ENCODE results near the gene HERC5.
"Not testable (repeated sequence)": the region's sequence is repeated elsewhere in the genome, so short reads cannot be mapped to it uniquely, and the experiment has no call there.

The HERC5 gene

DNA sequence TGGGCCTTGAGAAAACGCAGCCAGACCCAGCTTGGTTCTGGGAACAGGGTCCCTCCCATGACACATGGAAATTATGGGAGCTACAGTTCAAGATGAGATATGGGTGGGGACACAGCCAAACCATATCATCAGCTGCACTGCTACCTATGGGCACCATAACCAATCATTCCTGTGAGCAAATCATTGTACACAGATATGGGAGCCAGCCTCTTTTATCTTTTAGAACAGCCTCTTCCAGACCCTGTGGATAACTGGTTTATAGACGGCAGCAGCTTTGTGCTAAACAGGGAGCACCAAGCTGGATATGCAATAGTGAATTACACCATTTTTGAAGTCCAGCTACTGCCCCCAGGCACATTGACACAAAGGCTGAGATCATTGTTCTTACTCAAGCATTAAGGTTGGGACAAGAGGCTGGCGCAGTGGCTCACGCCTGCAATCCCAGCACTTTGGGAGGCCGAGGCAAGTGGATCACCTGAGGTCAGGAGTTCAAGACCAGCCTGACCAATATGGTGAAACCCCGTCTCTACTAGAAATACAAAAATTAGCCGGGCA lies 8.6 kb upstream of the HERC5 start:
- not testable (repeated sequence) for DNase-seq (ENCODE audit: low spot score)

DNA sequence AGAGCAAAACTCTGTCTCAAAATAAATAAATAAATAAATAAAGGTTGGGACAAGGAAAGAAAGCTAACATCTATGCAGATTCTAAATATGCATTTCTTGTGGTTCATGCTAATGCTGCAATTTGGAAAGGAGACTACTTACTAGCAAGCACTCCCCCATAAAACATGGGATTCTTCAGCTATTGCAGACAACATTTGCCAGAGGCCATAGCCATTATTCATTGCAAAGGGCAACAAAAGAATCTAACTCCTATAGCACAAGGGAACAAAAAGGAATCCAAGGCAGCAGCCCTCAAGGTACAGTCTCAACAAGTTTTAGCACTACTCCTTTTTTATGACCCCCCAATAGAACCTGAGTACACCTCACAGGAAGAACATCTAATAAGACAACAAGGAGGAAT lies 8.0 kb upstream of the HERC5 start:
- DNase-seq (ENCODE audit: low spot score) = no peak

DNA sequence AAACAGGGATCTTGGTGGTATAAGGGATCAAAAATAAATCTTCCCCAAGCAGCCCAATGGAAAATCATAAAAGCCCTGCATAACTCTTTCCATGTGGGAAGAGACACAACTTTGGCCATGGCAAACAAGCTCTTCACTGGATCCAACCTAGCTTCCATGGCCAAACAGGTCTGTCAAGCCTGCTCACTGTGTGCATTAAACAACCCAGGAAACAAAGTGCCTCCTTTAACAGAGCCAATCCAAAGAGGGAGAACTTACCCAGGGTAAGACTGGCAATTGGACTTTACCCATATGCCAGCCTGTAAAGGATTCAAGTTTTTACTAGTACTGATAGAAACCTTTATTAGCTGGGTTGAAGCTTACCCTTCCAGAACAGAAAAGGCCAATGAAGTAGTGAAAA lies 7.6 kb upstream of the HERC5 start:
- no peak for DNase-seq (ENCODE audit: low spot score)

DNA sequence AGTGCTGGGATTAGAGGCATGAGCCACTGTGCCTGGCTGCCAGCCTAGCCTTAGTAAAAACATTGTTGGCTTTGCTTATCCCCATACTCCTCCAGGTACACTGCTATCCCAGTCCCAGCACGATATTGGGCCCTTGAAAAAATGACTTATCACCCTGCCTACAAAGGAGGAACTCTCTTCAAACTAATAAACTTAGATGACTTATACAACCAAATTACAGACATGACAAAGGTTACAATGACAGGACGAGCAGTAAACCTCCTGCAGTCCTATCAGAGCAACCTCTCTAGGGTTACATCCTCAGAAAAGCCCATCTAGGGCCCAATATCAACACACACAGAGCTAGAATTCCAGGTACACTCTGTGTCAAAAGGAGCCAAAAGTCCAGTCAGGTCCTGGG lies 5.7 kb upstream of the HERC5 start:
- no peak for DNase-seq (ENCODE audit: low spot score)

DNA sequence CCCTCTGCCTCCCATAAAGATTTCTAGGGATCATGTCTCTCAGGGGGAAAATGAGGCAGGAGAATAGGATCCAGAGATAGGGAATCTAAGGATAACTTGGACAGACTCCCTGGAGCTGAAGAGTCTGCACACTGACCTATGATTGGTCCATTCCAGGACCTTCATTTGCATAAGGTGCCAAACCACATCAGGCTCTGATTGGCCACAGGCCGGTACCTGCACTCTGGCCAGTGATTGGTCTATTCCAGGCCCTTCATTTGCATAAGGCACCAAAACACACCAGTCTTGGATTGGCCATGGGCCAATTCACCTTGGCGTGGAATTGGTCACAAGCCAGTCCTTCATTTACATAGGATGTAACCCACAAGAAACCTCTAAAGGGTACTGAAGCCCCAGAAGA lies 4.0 kb upstream of the HERC5 start:
- no peak for DNase-seq (ENCODE audit: low spot score)

DNA sequence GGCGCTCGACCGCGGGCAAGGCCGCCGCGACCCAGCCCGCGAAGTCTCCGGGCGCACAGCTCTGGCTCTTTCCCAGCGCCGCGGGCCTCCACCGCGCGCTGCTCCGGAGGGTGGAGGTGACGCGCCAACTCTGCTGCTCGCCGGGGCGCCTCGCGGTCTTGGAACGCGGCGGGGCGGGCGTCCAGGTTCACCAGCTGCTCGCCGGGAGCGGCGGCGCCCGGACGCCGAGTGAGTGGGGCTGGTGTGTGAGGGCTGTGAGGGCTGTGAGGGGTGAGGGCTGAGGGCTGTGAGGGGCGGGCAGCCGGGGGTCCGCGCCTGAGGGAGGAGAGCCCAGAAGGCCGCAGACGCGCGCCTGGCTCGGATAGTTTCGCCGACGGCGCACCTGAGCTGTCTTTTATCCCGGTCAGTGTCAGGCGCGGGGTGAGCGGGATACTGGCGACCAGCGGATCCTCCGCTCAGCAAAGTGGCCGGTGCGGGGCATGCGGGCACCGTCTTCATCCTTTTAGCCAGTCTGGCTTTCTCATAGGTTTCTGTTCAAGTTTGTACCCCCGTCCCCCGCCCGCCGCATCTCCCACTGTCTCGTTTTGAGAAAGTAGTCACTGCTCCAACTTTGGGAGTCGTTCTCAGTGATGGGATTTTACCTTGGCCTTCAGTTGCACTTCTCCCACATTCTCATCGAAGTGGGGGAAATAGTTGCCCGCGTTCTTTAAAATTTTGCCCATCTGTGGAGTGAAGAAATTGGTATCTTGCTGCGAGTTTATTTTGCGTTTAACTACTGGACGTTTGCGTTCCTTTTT lies 586 bp downstream of the HERC5 start:
- no peak for DNase-seq (ENCODE audit: low spot score)

DNA sequence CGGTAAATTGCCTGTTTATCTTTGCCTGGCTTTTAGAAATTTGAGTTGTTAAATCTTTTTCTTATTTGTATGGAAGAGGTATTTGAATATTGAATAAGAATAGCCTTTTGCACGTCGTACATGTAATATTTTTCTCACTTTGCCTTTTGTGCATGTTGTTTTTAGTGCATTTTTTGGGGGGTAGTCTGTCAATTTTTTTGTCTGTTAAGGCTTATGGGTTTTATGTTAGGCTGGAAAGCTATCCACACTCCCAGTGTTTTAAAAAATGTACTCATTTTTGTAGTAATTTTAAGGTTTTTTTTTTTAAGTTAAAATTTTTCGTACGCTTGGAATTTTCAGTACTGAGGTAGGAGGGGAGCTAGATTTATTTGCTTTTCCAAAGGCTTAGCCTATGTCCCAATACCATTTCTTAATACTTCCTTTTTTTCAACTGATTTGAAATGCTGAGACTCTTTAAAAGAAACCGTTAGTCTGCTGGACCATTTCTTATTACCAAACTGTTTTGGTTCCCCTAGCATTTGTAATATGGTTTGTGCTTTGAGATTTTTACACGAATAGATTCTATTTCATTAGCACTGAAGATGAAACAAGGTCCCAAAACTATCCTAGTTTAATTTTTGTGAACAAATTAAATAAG lies 1.3 kb downstream of the HERC5 start:
- no peak for DNase-seq (ENCODE audit: low spot score)

DNA sequence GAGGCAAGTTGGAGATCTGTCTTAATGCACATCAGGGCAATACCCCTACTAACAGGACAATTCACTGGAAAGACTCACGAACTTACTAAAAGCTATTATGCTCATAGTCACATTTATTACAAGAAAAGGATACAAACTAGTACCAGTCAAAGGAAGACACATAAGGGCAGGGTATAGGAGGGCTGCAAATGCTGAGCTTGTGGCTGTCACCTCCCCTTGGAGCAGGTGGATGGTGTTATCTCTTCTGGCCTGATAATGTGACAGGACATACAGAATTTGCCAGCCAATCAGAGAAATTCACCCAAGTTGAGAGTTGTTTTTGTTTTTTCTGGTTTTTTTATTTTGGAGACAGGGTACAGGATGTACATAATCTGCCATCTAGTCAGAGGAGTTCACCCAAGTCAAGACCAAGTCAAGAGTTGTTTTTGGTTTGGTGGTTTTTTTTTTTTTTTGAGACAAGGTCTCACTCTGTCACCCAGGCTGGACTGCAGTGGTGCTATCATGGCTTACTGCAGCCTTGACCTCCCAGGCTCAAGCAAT lies 8.8 kb downstream of the HERC5 start:
- DNase-seq (ENCODE audit: low spot score) = no peak

DNA sequence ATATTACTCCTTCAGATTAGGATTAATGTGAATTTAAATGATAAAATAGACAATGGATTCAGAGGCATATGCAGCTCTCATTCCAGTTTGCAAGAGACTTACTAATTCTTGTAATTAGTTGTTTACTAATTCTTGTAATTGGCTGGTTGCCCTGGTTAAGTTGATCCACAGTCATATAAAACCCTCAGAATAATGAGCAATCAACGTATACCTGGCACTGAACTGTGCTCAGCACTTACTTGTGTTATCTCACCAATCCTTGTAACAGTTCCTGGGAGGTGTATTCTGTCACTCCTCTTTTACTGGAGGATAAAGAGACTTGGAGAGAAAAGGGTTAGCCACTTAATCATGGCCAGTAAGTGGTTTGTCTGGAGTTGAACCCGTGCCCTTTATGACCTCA lies 10.5 kb downstream of the HERC5 start:
- no peak for DNase-seq (ENCODE audit: low spot score)

DNA sequence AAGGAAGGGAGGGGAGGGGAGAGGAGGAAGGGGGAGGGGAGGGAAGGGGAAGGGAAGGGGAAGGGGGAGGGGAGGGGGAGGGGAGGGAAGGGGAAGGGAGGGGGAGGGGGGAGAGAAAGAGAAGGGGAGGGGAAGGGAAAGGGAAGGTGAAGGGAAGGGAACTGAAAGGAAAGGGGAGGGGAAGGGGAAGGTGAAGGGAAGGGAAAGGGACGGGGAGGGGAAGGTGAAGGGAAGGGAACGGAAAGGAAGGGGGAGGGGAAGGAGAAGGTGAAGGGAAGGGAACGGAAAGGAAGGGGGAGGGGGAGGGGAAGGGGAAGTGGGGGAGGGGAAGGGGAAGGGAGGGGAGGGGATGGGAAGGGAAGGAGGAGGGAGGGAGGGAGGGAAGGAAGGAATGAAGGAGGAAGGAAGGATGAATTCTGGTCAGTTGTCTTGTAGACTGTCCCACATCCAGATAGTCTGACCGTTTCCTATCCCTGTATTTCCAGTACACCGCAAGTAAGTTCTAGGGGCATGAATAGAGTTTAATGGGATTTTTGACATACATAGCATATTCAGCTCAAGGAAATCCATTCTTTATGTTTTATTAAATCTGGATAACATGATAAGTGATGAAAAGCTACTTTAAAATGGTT lies 20.4 kb downstream of the HERC5 start:
- DNase-seq (ENCODE audit: low spot score) = no peak

DNA sequence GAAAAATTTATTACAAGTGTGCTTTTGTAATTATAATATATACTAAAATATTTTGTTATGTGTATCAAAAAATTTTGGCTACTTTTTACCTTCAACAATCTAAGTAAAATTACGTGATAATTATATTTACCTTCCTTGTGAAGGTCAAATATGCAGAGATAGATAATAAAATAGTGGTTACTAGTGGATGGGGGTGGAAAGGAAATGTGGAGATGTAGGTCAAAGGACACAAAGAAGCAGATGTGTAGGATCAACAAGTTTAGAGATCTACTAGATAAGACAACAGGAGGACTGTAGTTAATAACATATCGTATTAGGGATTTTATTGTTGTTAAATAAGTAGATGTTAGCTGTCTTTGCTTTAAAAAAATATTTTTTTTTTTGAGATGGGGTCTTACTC lies 21.3 kb downstream of the HERC5 start:
- no peak for DNase-seq (ENCODE audit: low spot score)

DNA sequence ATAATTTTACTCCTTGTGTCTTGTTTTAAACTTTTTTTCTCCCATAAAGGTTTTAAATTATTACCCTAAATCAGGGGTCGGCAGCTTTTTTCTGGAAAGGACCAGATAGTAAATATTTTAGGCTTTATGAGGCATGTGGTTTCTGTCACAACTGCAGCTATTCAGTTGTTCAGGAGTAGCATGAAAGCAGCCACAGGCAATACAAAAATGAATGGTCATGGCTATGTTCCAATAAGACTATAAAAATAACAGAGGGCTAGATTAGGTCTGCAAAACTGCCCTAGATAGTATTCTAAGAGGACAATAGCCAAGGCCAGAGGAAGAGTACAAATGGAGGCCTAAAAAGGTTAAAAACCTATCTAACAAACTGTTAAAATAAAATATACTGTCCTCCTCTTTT lies 24.6 kb downstream of the HERC5 start:
- peak; percentile 31 for DNase-seq (ENCODE audit: low spot score)

DNA sequence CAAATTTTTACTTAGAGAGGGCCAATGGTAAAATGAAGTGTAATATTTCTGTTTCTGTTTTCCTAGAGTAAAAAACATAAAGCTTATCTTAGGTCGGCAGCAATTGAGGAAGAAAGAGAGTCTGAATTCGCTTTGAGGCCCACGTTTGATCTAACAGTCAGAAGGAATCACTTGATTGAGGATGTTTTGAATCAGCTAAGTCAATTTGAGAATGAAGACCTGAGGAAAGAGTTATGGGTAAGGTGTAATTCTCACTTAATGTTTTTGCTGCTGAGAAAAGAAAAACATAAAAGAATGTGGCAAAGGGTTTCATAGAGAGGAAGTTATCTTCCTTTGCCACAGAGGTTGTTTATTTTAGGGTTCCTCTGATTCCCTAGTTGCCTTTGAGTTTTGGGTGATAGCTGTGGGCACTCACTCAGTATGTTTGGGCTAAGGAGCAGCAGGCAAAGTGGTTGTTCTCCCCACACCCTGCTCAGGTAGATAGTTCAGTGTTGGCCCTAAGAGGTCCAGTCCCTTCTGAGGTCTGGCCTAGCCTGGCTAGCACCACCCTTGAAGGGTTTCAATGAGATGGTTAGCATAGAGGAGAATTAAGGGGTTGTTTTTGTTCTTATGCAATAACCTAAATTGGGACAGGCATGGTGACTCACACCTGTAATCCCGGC lies 32.3 kb downstream of the HERC5 start:
- no peak for DNase-seq (ENCODE audit: low spot score)

DNA sequence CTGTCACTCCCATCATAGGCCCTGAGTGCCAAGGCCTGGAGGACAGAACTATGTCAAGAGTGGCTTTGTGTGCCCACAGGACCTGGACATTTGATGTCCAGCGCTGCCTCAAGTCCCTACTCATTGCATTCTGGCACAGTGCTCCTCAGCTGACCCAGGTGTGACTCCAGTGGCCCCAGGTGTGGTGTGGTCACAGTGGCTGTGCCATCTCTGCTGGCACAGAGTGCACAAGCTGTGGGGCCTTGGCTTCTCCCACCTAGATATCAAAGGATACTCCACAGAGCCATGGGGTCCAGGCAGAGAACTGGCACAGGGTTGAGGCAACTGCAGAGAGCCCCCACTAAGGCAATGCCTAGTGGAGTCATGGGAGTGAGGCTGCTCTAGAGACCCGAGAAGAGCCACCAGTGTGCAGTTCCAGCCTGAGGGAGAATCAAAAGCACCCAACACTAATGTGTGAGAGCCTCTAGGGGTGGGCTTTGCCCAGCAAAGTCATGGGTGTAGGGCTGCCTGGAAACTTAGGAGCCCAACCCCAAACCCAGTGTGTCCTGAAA lies 41.0 kb downstream of the HERC5 start:
- DNase-seq (ENCODE audit: low spot score) = no peak

DNA sequence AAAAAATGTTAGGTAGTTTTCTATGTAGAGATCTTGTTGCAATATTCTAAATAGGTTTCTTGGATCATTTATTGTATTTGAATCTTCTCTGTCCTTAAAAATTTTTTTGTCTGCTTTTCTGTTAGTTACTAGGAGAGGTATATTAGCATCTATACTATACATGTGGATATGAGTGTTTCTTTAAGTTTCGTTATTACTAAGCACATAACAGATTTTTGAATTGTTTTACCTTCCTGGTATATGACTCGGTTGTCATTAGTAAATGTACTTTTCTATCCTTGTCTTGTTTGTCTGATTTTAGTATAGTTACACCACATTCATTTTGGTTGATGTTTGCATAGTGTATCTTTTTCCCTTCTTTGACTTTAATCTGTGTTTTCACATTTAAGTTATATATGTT lies 46.4 kb downstream of the HERC5 start:
- DNase-seq (ENCODE audit: low spot score) = no peak

DNA sequence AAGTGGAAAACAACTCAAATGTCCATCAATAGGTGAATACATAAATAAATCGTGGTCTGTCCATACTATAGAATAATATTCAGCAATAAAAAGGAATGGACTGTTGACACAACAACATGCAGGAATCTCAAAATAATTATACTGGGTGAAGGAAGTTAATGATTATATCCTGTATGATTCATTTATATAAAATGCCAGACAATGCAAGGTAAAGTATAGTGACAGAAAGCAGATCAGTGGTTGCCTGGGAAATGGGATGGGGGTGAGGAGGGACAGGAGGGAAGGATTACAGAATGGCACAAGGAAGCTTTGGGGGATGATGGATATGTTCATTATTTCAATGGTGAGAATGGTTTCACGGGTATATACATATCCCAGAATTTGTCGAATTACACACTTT lies 54.3 kb downstream of the HERC5 start:
- DNase-seq (ENCODE audit: low spot score) = no peak

DNA sequence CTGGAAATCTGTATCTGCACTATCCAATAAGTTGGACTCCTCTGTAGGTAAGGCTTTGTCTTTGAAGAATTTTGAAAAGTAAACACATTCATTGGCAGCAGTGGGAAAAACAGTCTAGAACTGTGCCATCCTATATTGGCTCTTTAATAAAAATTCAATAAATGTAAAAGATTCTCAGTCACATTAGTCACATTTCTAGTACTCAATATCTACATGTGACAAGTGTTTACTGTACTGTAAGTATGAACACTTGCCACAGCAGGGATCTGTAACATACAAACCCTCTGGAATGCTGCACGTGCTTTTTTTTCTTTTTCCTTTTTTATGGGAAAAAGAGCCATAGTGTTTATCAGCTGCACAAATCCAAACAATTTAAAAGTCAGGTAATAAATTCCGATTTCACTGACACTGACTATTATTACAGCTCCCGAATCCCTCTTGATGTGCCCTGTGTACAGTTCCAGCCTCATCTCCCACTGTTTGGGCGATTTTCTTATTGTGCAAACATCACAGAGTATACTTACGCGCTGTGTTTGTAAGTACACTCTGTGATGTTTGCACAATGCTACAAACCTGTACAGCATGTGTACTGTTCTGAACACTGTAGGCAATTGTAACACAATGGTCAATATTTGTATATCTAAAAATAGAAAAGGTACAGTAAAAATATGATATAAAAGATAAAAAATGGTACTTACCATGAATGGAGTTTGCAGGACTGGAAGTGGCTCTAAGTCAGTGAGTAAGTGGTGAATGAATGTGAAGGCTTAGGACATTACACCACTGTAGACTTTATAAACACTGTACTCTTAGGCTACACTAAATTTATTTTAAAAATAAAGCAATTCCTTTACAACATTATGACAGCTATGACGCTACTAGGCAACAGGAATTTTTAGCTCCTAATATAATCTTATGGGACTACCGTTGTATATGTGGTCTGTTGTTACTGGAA lies 57.9 kb downstream of the HERC5 start:
- no peak for DNase-seq (ENCODE audit: low spot score)

DNA sequence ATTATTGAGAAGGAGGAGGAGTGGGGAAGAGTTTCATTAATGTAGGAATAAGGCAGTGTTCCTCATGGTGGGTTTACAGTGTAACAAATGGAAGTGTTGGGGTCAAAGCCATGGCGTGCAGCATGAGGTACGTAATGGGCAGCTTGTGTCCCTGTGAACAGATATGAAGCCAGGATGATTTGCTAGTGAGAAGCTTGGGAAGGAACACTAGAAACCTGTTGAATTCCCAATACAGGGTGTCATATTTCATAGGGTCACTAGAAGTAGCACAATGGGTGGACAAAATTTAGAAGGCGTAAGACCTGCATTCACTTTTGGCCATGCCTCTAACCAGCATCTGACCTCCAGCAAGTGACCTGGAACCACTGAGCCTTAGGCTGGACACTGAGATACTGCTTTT lies 59.8 kb downstream of the HERC5 start:
- no peak for DNase-seq (ENCODE audit: low spot score)

DNA sequence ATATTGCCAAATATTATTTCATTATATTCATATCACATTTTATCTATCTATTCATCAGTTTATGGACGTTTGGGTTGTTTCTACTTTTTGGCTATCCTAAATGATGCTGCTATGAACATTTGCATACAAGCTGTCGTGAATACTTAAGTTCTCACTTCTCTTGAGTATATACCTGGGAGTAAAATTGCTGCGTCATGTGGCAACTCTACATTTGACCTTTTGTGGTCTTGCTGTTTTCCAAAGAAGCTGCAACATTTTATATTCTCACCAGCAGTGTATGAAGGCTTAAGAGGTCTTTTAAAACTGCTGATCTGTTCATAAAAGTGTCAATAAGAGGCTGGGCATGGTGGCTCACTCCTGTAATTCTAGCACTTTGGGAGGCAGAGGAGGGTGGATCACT lies 60.9 kb downstream of the HERC5 start:
- no peak for DNase-seq (ENCODE audit: low spot score)

DNA sequence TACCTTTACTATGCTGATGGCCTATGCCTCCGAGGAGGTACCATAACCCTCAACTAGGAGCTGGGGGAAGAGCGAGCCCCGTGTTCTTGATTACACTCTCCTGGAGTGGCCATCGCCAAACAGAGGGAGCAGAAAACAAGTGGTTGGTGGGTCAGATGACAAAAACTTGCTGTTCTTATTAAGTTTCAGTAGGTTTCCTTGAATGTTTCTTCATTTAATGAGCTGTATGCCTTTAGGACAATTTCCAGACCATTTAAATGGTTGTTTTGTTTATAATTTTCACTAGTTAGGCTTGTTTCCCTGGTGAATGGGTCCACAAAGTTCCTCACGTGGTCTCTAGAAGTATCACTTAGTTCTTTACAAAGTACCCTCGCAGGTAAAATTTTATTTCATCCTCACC lies 62.0 kb downstream of the HERC5 start:
- DNase-seq (ENCODE audit: low spot score) = no peak

Data from COLO829 (cell line).